Endothelial cell (in vitro differentiated cells): ENCODE data around the gene WBP1L. TPM values are rescaled to one million over a fixed set of nuclear protein-coding genes. Genes with fewer than 3 reads are reported as not detected.

ENCODE experiments used
- DNase-seq: peaks from one replicate; pipeline ENCODE4 v3.0.0; 2021; ENCODE audit warnings: low spot score
- H3K27ac Mint-ChIP-seq: one replicate; pipeline ENCODE4 v1.8.0; 2021; ENCODE audit warnings: mixed read lengths, inconsistent platforms; ENCODE audit not compliant: unreplicated experiment
- H3K27me3 Mint-ChIP-seq: one replicate; pipeline ENCODE4 v1.8.0; 2021; ENCODE audit warnings: mild to moderate bottlenecking, moderate library complexity, mixed read lengths, inconsistent platforms; ENCODE audit not compliant: unreplicated experiment
- H3K36me3 Mint-ChIP-seq: one replicate; pipeline ENCODE4 v1.8.0; 2021; ENCODE audit warnings: mild to moderate bottlenecking, low read depth, mixed read lengths, inconsistent platforms; ENCODE audit not compliant: unreplicated experiment
- H3K4me1 Mint-ChIP-seq: one replicate; pipeline ENCODE4 v1.8.0; 2021; ENCODE audit warnings: mild to moderate bottlenecking, mixed read lengths, inconsistent platforms; ENCODE audit not compliant: unreplicated experiment
- H3K4me3 Mint-ChIP-seq: one replicate; pipeline ENCODE4 v1.8.0; 2021; ENCODE audit warnings: mild to moderate bottlenecking, mixed read lengths, inconsistent platforms; ENCODE audit not compliant: unreplicated experiment
- H3K9me3 Mint-ChIP-seq: one replicate; pipeline ENCODE4 v1.8.0; 2021; ENCODE audit warnings: mixed read lengths, inconsistent platforms; ENCODE audit not compliant: unreplicated experiment
- total RNA-seq: library from RNA; stranded (reverse); fragmentation: NEBNext Ultra II Directional; extraction: Animal tissue kit (Norgen Biotek cat#: 25700); gene quantifications from one replicate; pipeline ENCODE4 v1.2.1, GENCODE V29; 2021; ENCODE audit not compliant: unreplicated experiment
- TF ChIP-seq, protein P1 (sequence below): fragments of 200-600 bp; sonication (generic); IDR thresholded peaks from one replicate; pipeline ENCODE4 v1.5.0; 2021; ENCODE audit warnings: antibody characterized with exemption; ENCODE audit not compliant: unreplicated experiment

The WBP1L gene
- total RNA-seq, 1 donor from 2014 or later: 49.4 TPM

DNA sequence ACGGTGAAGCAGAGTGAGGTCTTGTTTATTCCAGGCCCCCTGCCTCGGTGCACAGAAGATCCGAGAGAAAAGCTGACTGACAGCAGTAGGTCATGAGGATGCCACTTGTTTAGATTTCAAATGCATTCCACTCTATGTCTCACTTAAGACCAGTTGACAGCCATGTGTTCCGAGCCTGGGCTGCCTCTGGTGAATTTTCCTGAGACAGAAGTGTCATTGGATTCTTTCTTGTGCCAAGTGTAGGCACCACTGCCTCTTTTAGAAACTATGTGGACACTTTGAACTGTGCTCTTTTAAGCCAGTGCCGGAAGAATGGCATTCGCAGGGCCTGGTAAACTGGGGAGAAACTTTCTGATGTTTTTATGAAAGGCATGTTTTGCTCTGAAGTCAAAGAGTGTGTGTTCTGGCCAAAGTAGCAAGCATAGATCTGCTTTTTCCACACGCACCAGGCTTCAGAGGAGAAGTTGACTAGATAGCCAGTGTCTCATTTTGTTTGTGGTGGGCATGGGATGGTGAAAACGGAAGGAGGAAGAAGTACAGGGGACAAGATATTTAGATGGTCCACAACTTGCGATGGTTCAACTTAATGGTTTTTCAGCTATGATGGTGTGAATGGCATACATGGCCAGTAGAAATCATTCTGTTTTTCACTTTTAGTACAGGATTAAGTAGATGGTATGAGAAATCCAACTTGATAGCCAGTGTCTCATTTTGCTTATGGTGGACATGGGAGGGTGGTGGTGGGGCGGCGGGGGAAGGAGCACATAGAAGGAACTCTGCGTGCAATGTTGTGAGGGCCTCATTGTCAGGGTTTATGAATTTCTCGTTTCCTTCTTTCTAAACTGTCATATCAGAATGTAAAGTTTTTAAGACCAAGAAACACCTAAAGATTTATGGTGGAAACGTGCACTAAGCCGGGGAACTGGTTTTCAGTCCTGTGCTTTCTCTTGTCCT is 52.0 kb downstream of the WBP1L start:
- H3K36me3 Mint-ChIP-seq: peaks cover 13% of the 10 kb centered on the region
- H3K9me3 Mint-ChIP-seq: no peaks in the 10 kb centered on the region
- H3K4me3 Mint-ChIP-seq: no peak overlapping the region
- H3K27ac Mint-ChIP-seq: no peak overlapping the region
- peaks cover 15% of the 10 kb centered on the region for H3K4me1 Mint-ChIP-seq
- TF ChIP-seq, protein P1, sequence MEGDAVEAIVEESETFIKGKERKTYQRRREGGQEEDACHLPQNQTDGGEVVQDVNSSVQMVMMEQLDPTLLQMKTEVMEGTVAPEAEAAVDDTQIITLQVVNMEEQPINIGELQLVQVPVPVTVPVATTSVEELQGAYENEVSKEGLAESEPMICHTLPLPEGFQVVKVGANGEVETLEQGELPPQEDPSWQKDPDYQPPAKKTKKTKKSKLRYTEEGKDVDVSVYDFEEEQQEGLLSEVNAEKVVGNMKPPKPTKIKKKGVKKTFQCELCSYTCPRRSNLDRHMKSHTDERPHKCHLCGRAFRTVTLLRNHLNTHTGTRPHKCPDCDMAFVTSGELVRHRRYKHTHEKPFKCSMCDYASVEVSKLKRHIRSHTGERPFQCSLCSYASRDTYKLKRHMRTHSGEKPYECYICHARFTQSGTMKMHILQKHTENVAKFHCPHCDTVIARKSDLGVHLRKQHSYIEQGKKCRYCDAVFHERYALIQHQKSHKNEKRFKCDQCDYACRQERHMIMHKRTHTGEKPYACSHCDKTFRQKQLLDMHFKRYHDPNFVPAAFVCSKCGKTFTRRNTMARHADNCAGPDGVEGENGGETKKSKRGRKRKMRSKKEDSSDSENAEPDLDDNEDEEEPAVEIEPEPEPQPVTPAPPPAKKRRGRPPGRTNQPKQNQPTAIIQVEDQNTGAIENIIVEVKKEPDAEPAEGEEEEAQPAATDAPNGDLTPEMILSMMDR: no peak
- peaks cover 3% of the 10 kb centered on the region for H3K27me3 Mint-ChIP-seq
- DNase-seq: no peak

DNA sequence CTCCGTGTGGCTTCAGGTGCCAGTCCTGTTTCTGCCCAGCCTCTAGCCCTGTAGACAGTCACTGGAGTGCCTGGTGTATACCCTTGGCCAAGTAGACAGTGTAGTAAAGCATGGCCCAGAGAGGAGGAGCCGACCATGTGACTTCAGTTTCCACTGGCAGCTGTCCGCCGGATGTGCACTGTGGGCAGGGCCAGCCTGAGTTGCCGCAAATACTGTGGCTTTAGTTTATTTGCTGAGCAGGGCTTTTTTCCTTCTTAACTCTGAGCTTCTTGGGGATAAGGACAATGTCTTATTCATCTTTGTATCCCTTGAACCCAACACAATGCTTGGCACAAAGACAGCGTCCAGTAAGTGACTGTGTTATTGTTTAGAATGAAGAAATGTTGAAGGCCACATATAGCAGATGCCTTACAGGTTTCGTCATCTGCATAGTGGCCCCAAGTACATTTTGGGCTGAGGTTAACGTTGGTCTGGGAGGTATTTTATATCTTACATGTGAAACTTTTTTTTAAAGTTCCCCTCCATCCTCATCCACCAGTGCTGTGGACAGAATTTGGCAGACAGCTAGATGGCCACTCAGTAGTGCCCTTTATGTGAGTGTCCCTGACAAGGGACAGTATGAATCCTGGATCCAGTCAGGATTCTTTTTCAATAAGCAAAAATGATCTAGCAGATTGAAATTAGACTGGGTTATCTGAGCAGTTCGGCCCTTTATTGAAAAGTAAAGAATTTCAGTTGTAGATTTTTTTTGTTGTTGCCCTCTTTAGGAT is 52.8 kb downstream of the WBP1L start:
- peaks cover 3% of the 10 kb centered on the region for H3K27me3 Mint-ChIP-seq
- no peak overlapping the region for H3K27ac Mint-ChIP-seq
- H3K4me1 Mint-ChIP-seq: peaks cover 24% of the 10 kb centered on the region
- no peak overlapping the region for H3K4me3 Mint-ChIP-seq
- TF ChIP-seq, protein P1: no peak
- no peaks in the 10 kb centered on the region for H3K9me3 Mint-ChIP-seq
- no peak for DNase-seq
- peaks cover 17% of the 10 kb centered on the region for H3K36me3 Mint-ChIP-seq

DNA sequence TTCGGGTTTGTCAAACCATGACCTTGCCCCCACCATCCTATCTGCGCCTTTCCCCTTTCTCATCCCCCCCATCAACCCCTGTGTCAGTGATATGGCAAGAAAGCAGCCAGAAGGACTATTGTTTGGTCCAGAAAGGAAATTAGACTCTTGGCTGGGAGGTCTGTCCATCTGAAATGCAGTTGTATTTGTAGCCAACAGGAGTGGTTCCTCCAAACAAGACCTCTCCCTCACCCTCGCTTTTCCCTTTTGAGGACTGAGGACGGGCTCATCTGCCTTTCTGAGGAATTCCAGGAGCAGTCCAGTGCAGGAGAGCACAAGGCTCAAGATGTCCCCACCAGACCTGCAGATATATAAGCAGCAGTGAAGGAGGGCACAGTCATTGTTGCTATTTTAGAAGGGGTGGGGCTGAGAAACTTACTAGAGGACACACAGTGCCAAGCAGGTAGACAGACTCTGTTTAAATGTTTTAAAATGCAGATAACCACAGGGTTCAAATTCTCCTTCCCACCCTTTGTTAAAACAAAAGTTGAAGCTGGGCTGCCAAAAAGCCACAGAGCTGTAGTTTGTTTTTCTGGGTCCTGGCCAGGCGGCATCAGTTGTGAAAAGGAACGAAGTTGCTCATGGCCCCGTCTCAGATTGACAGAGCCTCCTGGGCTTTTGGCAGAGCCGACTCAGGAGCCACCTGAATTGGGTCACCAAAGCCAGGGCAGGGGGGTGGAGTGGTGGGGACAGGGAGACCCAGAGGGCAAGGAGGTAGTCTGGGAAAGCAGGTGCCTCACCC is 56.1 kb downstream of the WBP1L start:
- no peaks in the 10 kb centered on the region for H3K9me3 Mint-ChIP-seq
- H3K36me3 Mint-ChIP-seq: peaks cover 26% of the 10 kb centered on the region
- H3K4me3 Mint-ChIP-seq: peak overlapping the region; percentile 25
- TF ChIP-seq, protein P1: no peak
- peak overlapping the region; percentile 93 for H3K27ac Mint-ChIP-seq
- H3K27me3 Mint-ChIP-seq: peaks cover 3% of the 10 kb centered on the region
- H3K4me1 Mint-ChIP-seq: peaks cover 41% of the 10 kb centered on the region
- no peak for DNase-seq

- Mint-ChIP-seq H3K9me3 (no peaks in the 10 kb centered on the region), H3K4me1 (peaks cover 41% of the 10 kb centered on the region), H3K27me3 (peaks cover 3% of the 10 kb centered on the region), H3K4me3 (peak overlapping the region; percentile 61), H3K36me3 (peaks cover 26% of the 10 kb centered on the region), H3K27ac (peak overlapping the region; percentile 93)
- DNase-seq: no peak
- TF ChIP-seq, protein P1: no peak
Measured at GRCh38 chr10:102800611-102801335, 57.0 kb downstream of the WBP1L start.
